ENCODE results near the gene CEP55. TPM values are rescaled to one million over a fixed set of nuclear protein-coding genes. Genes with fewer than 3 reads are reported as not detected.
"Not testable (repeated sequence)": the region's sequence is repeated elsewhere in the genome, so short reads cannot be mapped to it uniquely, and the experiment has no call there.

The CEP55 gene
- total RNA-seq, 4 donors from 2014 or later = 0.63 to 5.7 TPM; not detected in 2

DNA sequence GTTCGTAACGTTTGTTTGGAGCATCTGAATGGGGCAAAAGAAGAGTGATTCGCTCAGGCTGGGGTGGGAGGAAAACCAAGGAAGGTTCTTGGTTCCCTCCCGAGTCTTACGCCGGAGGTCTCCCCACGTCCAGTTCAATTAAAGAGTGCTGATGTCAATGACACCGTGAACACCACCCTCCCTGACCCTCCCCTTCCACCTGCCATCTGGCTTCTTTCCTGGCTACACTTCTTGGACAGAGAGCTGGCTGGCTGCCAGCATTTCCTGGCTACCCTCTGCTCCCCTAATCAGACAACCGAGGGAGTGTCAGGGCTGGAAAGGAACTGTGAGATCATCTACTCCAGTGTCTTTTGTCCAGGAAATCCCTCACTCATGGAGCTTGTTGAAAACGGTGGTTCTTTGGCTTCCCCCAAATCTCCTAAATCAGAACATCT, 46.0 kb downstream of the CEP55 start:
- Histone ChIP-seq H3K36me3 (no peaks in the 10 kb centered on the region), H3K4me3 (peak overlapping the region in 2 of 4 donors; percentile 21 to 39), H3K27me3 (no peaks in the 10 kb centered on the region), H3K27ac (peak overlapping the region in 1 of 4 donors; percentile 17), H3K9me3 (no peaks in the 10 kb centered on the region), H3K4me1 (peaks cover 0 to 11% (median 2%) of the 10 kb centered on the region in 4 donors)
- no peak for TF ChIP-seq POLR2A (IDR thresholded peaks at IDR 0.05)
- no peak for TF ChIP-seq EP300 (IDR thresholded peaks at IDR 0.05)
- TF ChIP-seq, protein P1, sequence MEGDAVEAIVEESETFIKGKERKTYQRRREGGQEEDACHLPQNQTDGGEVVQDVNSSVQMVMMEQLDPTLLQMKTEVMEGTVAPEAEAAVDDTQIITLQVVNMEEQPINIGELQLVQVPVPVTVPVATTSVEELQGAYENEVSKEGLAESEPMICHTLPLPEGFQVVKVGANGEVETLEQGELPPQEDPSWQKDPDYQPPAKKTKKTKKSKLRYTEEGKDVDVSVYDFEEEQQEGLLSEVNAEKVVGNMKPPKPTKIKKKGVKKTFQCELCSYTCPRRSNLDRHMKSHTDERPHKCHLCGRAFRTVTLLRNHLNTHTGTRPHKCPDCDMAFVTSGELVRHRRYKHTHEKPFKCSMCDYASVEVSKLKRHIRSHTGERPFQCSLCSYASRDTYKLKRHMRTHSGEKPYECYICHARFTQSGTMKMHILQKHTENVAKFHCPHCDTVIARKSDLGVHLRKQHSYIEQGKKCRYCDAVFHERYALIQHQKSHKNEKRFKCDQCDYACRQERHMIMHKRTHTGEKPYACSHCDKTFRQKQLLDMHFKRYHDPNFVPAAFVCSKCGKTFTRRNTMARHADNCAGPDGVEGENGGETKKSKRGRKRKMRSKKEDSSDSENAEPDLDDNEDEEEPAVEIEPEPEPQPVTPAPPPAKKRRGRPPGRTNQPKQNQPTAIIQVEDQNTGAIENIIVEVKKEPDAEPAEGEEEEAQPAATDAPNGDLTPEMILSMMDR (IDR thresholded peaks at IDR 0.05) = no peak
- WGBS, 2 donors = 12 to 16% methylated on average over 10 of the region's 10 CpGs
- peak in 1 of 2 donors; percentile 27 for DNase-seq (ENCODE audit: low spot score in 2 of 2)

DNA sequence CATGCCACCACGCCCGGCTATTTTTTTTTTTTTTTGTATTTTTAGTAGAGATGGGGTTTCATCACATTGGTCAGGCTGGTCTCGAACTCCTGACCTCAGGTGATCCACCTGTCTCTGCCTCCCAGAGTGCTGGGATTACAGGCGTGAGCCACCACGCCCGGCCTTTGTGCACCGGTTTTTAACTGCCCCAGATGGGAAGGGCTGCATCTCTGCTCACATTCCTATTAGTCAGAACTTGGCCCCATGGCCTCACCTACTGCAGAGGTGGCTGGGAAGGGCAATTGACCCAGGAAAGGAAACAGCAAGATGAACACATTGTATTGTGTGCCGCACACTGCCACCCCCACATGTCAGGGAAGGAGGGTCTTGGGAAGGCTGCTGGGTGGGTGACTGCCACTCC, 50.6 kb downstream of the CEP55 start:
- 82 to 90% methylated on average over 8 of the region's 8 CpGs for WGBS, 2 donors
- H3K27ac ChIP-seq; H3K4me3 ChIP-seq; DNase-seq (ENCODE audit: low spot score in 2 of 2); H3K9me3 ChIP-seq; H3K27me3 ChIP-seq; H3K36me3 ChIP-seq; H3K4me1 ChIP-seq: not testable (repeated sequence)

DNA sequence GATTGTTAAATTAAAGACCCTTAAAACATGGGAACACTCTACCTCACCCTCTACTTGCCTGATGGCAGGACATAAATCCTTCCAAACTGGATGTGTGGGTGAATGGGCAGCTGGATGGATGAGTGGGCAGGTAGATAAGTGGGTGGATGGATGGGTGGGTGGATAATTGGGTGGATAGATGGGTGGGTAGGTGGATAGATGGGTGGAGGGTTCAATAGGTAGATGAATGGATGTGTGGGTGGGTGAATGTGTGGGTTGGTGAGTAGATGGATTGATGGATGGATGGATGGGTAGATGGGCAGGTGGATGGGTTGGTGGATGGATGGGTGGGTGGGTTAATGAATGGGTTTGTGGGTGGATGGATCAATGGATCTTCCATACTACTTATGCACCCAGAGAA, 51.1 kb downstream of the CEP55 start:
- no peak overlapping the region for H3K4me3 ChIP-seq
- H3K27me3 ChIP-seq = no peaks in the 10 kb centered on the region
- no peaks in the 10 kb centered on the region for H3K36me3 ChIP-seq
- no peak overlapping the region for H3K27ac ChIP-seq
- no peaks in the 10 kb centered on the region for H3K9me3 ChIP-seq
- no peak for DNase-seq (ENCODE audit: low spot score in 2 of 2)
- TF ChIP-seq EP300 (IDR thresholded peaks at IDR 0.05) (no peak), POLR2A (IDR thresholded peaks at IDR 0.05) (no peak)
- TF ChIP-seq, protein P1 (IDR thresholded peaks at IDR 0.05) = no peak
- peaks cover 0 to 2% (median 0%) of the 10 kb centered on the region in 4 donors for H3K4me1 ChIP-seq

DNA sequence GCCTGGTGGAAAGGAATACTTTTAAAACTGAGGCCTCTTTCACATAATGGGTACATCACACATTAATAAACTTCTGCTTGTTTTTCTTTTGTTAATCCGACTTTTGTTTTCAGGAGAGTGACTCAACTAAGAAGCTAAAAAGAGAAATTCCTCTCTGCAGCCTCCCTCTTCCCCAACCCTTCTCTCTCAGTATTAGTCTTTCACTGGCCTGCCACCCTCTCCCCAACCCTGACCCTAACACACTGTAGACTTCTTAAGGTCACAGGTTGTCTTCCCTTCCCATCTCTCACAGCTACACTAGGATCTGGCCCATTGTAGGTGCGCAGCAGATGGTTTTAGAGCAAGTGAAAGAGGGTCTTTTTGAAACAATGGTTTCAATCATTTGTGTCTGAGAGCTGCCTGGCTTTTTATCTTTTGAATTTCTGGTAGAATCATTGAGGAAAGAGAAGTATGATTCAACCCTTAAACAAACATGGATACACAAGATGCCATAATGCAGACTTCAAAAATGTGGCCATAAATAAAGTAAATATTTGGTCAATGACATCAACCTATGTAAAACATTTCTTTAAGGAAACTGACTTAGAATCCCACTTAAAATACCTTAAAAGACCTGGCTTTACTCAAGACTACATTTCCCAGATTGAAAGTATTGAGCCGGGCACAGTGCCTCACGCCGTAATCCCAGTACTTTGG, 52.1 kb downstream of the CEP55 start:
- Histone ChIP-seq H3K27me3 (no peaks in the 10 kb centered on the region), H3K9me3 (no peaks in the 10 kb centered on the region), H3K36me3 (no peaks in the 10 kb centered on the region), H3K27ac (no peak overlapping the region), H3K4me1 (no peaks in the 10 kb centered on the region), H3K4me3 (no peak overlapping the region)
- no peak for TF ChIP-seq POLR2A (IDR thresholded peaks at IDR 0.05)
- TF ChIP-seq, protein P1 (IDR thresholded peaks at IDR 0.05) = no peak
- no peak for TF ChIP-seq EP300 (IDR thresholded peaks at IDR 0.05)
- DNase-seq (ENCODE audit: low spot score in 2 of 2) = no peak
- WGBS, 2 donors = 90 to 95% methylated on average over 5 of the region's 5 CpGs

DNA sequence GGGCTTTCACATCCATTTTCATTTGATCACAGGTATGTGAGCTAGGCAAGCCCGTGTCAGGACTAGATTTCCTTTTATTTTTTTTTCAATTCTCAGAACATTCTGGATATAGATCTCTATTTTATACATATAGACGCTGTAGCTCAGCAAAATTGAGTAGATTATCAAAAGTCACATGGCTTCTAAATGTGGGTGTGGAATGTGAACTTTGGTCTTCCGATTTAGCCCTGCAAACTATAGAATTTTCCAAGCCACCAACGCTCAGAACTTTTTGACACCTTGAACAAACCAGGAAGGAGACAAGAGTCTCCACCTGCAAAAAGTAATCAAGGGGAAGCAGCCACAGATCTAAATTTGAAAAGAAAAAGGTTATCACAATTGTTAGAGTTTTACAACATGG, 54.2 kb downstream of the CEP55 start:
- Histone ChIP-seq H3K27me3 (no peaks in the 10 kb centered on the region), H3K36me3 (no peaks in the 10 kb centered on the region), H3K4me1 (no peaks in the 10 kb centered on the region), H3K9me3 (no peaks in the 10 kb centered on the region), H3K4me3 (no peak overlapping the region), H3K27ac (no peak overlapping the region)
- WGBS, 2 donors = 77 to 85% methylated on average over 4 of the region's 4 CpGs
- DNase-seq (ENCODE audit: low spot score in 2 of 2) = no peak
- TF ChIP-seq EP300 (IDR thresholded peaks at IDR 0.05) (no peak), POLR2A (IDR thresholded peaks at IDR 0.05) (no peak)
- TF ChIP-seq, protein P1 (IDR thresholded peaks at IDR 0.05) = no peak
